ENCODE data around the gene MIX23.

DNA sequence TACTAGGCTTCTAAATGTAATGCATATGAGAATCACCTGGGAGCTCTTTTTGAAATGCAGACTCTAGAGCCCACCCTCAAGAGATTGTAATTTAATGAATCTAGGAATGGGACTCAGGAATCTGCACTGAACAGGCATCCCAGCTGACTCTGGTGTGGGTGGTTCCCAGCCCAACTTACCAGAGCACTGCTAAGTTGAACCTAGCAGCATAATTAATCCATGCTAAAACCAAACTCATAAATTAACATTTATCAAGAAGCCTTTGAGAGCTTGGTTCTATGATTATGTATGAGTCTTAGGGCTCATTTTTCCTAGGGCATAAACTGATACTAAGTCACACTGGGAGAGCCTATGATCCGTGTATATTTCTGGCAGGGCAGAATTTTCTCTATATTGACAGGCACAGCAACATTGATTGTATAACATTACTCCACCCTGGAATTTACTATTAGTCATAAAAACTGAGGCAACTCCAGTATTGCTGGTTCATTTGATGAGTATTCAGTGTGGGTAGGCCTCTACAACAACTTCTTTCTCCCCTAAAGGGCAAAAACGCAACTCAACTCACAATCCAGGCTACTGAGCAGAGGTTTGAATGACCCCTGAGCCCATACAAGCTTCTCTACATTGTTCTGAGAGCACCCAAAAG is 68.7 kb downstream of the MIX23 start:
- TF ChIP-seq CTCF (IDR thresholded peaks at IDR 0.05), result no peak
- TF ChIP-seq POLR2A (IDR thresholded peaks at IDR 0.05), result no peak
